Effector memory CD4-positive, alpha-beta T cell (primary cell): ENCODE measurements around the gene ADRA2A.

Experiments used
- DNase-seq, 3 donors: peaks; one replicate each; pipeline ENCODE4 v3.0.0-alpha.2; 2020
- H3K27ac ChIP-seq: 2 replicates; pipeline ENCODE4 v1.7.0; 2013; ENCODE audit warnings: mild to moderate bottlenecking, low read length, moderate library complexity; ENCODE audit not compliant: insufficient read depth, poor library complexity, severe bottlenecking
- H3K27me3 ChIP-seq: replicated peaks from 2 replicates; pipeline ENCODE4 v1.7.0; 2013; ENCODE audit warnings: mild to moderate bottlenecking, low read length; ENCODE audit not compliant: insufficient read depth, control insufficient read depth, poor library complexity, severe bottlenecking
- H3K36me3 ChIP-seq: 2 replicates; pipeline ENCODE4 v1.7.0; 2013; ENCODE audit warnings: mild to moderate bottlenecking, low read length, moderate library complexity; ENCODE audit not compliant: control insufficient read depth, insufficient read depth
- H3K4me1 ChIP-seq: 2 replicates; pipeline ENCODE4 v1.7.0; 2013; ENCODE audit warnings: low read length, mild to moderate bottlenecking; ENCODE audit not compliant: control insufficient read depth, insufficient read depth, poor library complexity, severe bottlenecking
- H3K4me3 ChIP-seq: 2 replicates; pipeline ENCODE4 v1.7.0; 2013; ENCODE audit warnings: low read length, low read depth, mild to moderate bottlenecking; ENCODE audit not compliant: insufficient read depth, poor library complexity, severe bottlenecking
- H3K9me3 ChIP-seq: 2 replicates; pipeline ENCODE4 v1.7.0; 2013; ENCODE audit warnings: mild to moderate bottlenecking, low read length, moderate library complexity; ENCODE audit not compliant: control insufficient read depth

ADRA2A gene

DNA sequence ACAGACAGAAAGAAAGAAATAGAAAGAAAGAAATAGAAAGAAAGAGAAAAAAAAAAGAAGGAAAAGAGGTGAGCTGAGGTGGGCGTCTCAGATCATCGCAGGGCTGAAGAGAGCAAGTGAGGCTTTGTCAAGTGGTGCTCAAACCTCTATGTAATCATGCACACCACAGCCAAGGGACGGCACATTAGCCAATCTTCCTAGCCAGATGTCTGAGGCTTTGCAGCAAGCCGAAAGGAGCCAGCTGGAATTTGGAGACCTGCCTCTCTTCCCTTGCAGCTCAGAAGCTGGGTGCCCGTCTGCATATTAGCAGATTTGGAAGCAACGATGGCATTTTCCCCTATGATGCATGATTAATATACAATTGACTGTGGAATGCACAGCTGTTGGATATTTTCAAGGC lies 52.5 kb downstream of the ADRA2A start:
- no peak for DNase-seq
- Histone ChIP-seq H3K4me3 (no peak overlapping the region), H3K27ac (no peak overlapping the region), H3K27me3 (no peaks in the 10 kb centered on the region), H3K9me3 (no peaks in the 10 kb centered on the region), H3K4me1 (no peaks in the 10 kb centered on the region), H3K36me3 (no peaks in the 10 kb centered on the region)

GRCh38 chr10:111130471-111130870 lies 53.6 kb downstream of the ADRA2A start:
- no peak overlapping the region for H3K27ac ChIP-seq
- no peaks in the 10 kb centered on the region for H3K9me3 ChIP-seq
- no peaks in the 10 kb centered on the region for H3K36me3 ChIP-seq
- no peaks in the 10 kb centered on the region for H3K4me1 ChIP-seq
- H3K4me3 ChIP-seq: no peak overlapping the region
- no peaks in the 10 kb centered on the region for H3K27me3 ChIP-seq
- no peak for DNase-seq
